ENCODE measurements around the gene TSEN2.
"Not testable (repeated sequence)": the region's sequence is repeated elsewhere in the genome, so short reads cannot be mapped to it uniquely, and the experiment has no call there.

TSEN2 gene

GRCh38 chr3:12484198-12484982 is at the start of gene TSEN2:
TSS of gene TSEN2 (plus strand) at chr3:12484480. CDS start at chr3:12489801, 5,321 bp downstream.
- peak; percentile 97 for DNase-seq

- DNase-seq: no peak
These were observed 47.6 kb upstream of the TSEN2 start for GRCh38 chr3:12436514-12437220.

- no peak for DNase-seq
These were observed 47.1 kb upstream of the TSEN2 start for GRCh38 chr3:12437221-12437605.

GRCh38 chr3:12437861-12438260 is 46.4 kb upstream of the TSEN2 start:
- no peak for DNase-seq

- DNase-seq: no peak
These were observed 46.0 kb upstream of the TSEN2 start for GRCh38 chr3:12438318-12438717.

GRCh38 chr3:12439161-12439940 is 44.9 kb upstream of the TSEN2 start:
- DNase-seq: no peak

GRCh38 chr3:12440927-12441714 is 43.2 kb upstream of the TSEN2 start:
- DNase-seq: no peak

GRCh38 chr3:12442654-12443501 is 41.4 kb upstream of the TSEN2 start:
- DNase-seq: no peak

DNA sequence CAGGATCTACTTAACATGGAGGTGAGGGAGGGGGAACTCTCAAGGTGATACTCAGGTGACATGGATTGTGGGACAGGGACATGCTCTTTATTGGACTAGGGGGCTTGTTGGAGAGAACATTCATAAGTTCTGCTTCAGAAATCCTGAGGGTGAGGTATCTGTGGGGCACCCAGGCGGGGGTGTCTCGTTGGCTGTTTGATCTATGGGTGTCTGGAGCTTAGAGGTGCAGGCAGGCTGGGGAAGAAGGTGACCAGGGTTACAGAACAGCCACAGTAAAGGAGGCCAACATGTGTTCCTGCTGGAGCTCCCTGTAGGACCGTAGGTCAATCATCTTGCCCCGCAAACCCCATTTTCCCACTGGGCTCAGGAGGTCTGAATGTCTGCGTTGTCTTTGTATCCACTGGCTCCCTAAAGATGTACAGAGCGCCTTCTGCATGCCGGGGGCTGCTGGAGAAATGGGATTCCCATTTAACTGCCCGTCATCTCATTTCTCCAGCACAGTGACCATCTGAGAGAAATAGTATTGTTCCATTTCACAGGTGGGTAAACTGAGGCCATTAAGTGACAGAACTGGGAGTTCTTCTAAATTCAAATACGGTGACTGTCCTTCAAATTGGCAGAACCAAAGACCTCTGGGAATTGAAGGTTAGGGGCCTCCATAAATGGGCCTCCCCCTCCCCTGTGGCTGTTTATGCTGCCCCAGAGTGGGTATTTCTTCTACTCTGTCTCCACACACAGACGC is 40.3 kb upstream of the TSEN2 start:
- no peak for DNase-seq

DNA sequence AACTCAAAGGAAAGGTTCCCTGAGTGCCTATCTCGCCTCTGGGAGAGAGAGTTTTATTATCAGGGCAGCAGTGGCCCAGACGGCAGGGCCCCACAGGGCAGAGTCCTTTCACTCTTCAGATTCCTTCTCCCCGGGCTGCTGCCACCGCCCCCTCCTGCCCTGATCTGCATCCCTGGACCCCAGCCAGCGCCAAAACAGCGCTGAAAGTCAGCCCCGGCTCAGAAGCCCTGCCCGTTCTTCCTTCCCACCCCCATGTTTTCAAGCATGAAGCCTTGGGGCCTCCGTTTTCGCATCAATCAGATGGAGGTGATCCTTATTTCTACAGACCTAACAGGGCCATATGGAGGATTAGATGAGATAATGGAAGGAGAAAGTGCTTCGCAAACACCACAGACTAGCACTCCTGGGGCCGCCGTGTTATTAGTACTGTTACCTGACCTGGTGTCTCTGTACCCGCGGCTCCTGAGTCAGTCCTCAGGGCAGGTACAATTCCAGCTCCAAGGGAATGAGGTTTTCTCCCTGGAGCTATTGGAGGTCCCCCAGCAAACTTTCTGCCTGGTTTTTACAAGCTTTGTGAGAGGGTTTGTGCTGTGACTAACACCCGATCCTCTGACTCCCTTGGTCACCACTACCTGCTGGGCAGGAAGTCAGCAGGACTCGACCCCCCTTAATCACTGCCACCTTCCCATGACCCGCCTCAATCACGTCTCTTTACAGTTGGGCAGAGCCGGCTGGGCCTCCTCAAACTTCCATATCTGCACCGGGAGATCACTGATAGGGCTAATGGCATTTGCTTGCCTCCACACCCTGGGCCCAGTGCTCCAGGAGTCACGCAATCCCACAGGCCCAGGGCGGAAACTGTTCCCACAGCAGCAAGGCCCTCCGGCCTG is 39.5 kb upstream of the TSEN2 start:
- DNase-seq: no peak

- no peak for DNase-seq
These were observed 38.6 kb upstream of the TSEN2 start for GRCh38 chr3:12445523-12446240.

- no peak for DNase-seq
These were observed 38.0 kb upstream of the TSEN2 start for GRCh38 chr3:12446298-12446697.

DNA sequence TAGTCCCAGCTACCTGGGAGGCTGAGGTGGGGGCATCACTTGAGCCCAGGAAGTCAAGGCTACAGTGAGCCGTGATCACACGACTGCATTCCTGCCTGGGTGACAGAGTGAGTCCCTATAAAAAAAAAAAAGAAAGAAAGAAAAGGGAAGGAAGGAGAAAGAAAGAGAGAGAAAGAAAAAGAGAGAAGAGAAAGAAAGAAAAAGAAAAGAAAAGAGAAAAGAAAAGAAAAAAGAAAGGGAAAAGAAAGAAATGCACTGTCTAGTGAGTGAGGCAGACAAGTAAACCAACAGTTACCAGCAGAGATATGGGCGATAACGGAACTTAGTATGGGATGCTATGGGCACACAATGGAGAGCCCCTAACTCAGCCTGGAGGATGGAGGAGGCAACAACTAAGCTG is 37.2 kb upstream of the TSEN2 start:
- DNase-seq: no peak

DNA sequence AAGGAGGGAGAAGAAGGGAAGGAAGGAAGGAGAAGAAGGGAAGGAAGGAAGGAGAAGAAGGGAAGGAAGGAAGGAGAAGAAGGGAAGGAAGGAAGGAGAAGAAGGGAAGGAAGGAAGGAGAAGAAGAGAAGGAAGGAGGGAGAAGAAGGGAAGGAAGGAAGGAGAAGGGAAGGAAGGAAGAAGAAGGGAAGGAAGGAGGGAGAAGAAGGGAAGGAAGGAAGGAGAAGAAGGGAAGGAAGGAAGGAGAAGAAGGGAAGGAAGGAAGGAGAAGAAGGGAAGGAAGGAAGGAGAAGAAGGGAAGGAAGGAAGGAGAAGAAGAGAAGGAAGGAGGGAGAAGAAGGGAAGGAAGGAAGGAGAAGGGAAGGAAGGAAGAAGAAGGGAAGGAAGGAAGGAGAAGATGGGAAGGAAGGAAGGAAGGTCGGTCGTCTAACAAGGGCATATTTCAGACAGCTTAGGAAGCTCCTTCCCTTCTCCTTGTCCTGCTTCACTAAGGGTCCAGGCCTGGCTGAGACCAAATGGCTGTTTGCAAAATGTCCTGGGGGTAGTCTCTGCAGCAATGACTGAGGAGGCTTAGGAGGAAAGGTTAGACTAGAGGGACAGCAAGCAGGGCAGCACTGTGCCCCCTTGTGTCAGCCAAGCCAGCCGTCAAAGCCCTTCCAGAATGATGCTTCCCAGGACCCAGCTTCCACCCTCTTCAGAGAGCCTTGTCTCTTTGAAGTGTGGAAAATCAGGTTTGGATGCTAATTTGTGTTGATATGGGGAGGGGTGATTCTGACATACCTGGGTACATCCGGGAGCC is 35.7 kb upstream of the TSEN2 start:
- DNase-seq: not testable (repeated sequence)

DNA sequence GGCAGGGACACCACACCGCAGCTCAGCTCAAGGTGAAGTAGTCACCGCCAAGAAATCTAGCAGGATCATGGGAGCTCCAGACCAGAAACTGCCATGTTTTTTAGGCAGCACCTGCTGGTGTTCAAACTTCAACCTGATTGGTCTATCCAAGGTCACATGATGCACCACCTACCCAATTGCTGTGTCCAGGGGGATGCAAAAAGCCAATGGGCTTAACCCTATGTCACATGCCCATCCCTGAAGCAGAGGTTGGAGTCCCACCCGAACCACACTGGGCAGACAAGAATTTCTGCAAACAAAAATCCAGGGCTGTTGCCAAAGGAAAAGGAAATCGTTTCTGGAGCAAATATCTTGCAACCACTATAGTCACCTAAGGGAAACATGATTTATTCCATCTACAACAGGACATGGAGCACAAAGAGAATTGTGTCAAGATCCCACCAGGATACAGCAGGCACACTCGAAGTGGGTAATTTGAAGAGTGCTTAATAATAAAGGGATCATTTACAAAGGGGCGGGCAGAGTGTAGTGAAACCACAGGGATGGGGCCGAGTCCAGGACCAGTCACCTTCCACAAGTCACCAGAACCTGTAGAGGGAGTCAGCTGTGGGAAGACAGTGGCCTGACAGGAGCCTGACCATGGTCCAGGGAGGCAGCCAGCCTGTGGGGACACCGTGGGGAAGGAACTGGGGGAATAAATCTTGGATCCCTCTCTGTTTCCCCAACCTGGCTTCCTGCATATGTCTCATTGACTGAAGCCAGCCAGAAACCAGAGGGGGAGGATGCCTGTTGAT is 34.2 kb upstream of the TSEN2 start:
- no peak for DNase-seq

- DNase-seq: no peak
These were observed 32.8 kb upstream of the TSEN2 start for GRCh38 chr3:12451481-12451880.

DNA sequence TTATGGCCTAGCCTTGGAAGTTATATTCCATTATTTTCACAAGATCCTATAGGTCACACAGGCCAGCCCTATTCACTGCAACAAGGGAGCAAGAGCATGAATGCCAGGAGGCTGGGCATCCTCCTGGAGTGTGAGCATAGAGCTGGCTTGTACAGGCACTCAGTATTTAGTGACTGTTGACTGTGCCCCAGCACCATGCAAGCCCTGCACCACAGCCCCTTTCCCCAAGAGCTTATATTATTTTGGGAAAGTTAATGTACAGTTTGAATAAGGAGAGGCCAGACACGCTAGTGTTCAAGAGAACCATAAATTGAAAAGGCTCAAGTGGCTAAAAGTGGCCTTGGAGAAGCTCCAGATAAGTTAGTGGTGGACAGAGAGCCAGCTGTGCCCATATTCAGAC is 32.3 kb upstream of the TSEN2 start:
- DNase-seq: no peak

Measured in CD4-positive, alpha-beta T cell treated with Interleukin-6 for 4 hours (primary cell).